Lower lobe of right lung (tissue), 2 donors: ENCODE measurements around the gene LHX3. TPM values are rescaled to one million over a fixed set of nuclear protein-coding genes. Genes with fewer than 3 reads are reported as not detected.

Source experiments
- ATAC-seq, 2 donors: fragments of 200-7000 bp; cut with Tn5 transposase; one replicate each; pipeline ENCODE4 v1.9.1; 2020 to 2022; ENCODE audit warnings: mild to moderate bottlenecking in 2 of 2, moderate library complexity in 2 of 2
- DNase-seq: peaks from one replicate; pipeline ENCODE4 v3.0.0-alpha.2; 2020
- H3K27ac ChIP-seq: fragments of 200-600 bp; one replicate; pipeline ENCODE4 v1.8.0; 2022
- H3K27me3 ChIP-seq: fragments of 200-600 bp; one replicate; pipeline ENCODE4 v1.8.0; 2022; ENCODE audit warnings: low read depth
- H3K36me3 ChIP-seq: fragments of 200-600 bp; one replicate; pipeline ENCODE4 v1.8.0; 2022; ENCODE audit warnings: mild to moderate bottlenecking
- H3K4me1 ChIP-seq: fragments of 200-600 bp; one replicate; pipeline ENCODE4 v1.8.0; 2022
- H3K4me3 ChIP-seq: fragments of 200-600 bp; one replicate; pipeline ENCODE4 v1.8.0; 2022; ENCODE audit warnings: mild to moderate bottlenecking
- H3K9me3 ChIP-seq: fragments of 200-600 bp; one replicate; pipeline ENCODE4 v1.8.0; 2022
- intact Hi-C: fragments of 100-400 bp; cut with DNase I; formaldehyde crosslinking; loops from one replicate; pipeline ENCODE4 v1.11.0; 2022
- long read RNA-seq: library from polyadenylated mRNA; unstranded; transcript quantifications from one replicate; pipeline ENCODE4 v2.0.0, GENCODE V29; 2021
- total RNA-seq: library from RNA; stranded (reverse); fragmentation: NEBNext Ultra II Directional; extraction: Animal tissue kit (Norgen Biotek cat#: 25700); gene quantifications from one replicate; pipeline ENCODE4 v1.2.1, GENCODE V29; 2021
- TF ChIP-seq, protein P1 (sequence below): fragments of 200-600 bp; IDR thresholded peaks from one replicate; pipeline ENCODE4 v1.8.0; 2022; ENCODE audit warnings: antibody characterized with exemption, mild to moderate bottlenecking
- donor health status: DM: no; HTN: yes; CAD: no; lungs with severe emphysema.

The LHX3 gene
- not detected for total RNA-seq
- long read RNA-seq, result 0 reads

DNA sequence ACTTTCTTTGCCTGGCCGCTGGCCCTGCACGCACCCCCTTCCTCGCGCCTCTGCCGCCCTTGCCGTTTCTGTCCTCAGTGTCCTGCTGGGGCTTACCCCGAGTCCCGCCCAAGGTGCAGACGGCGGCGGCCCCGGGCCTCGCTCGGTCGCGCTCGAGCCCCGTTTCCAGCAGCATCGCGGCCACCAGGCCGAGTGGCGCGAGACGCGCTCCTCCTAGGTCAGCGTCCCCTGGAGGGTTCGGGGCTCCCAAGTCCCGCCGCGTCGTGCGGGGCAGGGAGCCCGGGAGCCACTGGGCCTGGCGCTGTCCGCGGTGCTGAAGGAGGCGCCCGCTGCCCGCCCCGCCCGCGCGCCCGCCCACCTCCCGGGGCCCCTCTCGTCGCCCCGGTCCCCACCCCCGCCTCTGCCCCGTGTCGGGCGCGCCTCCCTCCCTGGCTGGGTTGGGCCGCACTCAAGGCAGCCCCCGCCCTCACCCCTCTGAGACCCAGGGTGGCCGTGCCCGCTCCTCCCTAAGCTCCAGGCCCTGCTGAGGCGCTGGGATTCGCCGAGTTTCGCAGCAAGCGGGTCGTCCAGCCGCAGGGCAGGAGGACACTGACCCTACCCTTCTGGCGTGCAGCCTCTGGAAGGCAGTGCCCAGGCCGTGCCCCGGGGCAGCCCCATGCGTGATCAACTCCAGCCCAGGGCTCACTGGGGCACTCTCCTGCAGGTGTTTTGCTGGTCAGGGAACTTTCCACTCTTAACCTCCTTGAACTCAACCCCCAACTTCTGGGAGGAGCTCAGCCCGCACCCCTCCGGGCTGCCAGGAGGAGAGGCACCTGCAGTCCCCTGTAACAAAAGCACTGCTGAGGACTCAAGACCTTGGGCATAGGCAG lies at the start of gene LHX3:
Gene LHX3, minus strand, starts transcription at position 291 of the 869 bp plus-strand sequence. Its CDS starts 116 bp downstream, at position 175.
- Histone ChIP-seq H3K4me3 (no peak within 1 kb of the TSS), H3K9me3 (no peaks in the 10 kb centered on the region), H3K27ac (no peak within 1 kb of the TSS), H3K27me3 (peaks cover 53% of the 10 kb centered on the region), H3K4me1 (no peaks in the 10 kb centered on the region), H3K36me3 (peaks cover 14% of the 10 kb centered on the region)
- TF ChIP-seq, protein P1, sequence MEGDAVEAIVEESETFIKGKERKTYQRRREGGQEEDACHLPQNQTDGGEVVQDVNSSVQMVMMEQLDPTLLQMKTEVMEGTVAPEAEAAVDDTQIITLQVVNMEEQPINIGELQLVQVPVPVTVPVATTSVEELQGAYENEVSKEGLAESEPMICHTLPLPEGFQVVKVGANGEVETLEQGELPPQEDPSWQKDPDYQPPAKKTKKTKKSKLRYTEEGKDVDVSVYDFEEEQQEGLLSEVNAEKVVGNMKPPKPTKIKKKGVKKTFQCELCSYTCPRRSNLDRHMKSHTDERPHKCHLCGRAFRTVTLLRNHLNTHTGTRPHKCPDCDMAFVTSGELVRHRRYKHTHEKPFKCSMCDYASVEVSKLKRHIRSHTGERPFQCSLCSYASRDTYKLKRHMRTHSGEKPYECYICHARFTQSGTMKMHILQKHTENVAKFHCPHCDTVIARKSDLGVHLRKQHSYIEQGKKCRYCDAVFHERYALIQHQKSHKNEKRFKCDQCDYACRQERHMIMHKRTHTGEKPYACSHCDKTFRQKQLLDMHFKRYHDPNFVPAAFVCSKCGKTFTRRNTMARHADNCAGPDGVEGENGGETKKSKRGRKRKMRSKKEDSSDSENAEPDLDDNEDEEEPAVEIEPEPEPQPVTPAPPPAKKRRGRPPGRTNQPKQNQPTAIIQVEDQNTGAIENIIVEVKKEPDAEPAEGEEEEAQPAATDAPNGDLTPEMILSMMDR, result no peak
- DNase-seq (no peak), ATAC-seq (peak; percentile 50 to 57)
- intact Hi-C loops, result no loop called here

DNA sequence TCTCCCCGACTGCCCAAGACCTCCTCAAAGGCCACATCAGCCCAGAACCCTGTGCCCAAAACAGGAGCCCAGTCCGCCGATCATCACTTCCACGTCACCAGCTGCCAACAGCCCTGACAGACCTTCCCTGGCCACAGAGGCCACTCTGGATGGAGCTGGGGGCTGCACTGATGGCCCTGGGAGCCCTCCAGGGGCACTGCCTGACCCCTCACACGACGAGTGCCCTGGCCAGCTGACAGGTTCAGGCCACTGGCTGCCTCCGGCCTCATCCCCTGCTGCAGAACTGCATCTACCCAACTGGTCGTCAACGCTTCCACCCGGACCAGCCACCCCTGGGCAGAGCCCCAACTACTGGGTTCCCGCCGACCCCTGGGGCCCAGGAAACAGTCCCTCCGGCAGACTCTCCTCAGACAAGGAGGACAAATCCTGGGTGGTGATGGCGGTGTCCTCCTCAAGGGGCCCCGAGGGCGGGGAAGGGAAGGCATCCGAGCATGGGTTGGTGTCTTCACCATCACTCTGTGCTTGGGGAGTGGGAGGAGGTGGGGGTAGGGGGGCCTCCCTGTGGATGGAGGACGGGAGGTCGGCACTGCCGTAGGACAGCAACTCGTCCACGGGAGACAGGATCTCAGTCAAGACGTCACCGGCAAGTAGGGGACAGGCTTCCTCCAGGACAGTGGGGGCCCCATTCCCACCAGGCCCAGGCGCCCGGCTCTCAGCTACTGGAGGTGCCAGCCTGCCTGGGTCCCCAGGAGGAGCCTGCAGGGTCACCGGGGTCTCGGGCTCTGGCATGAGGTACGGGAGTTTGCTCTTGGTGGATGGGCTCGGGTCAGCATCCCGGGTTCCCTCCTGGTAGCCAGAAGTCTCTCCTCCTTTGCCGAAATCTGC lies 48.6 kb upstream of the LHX3 start:
- ATAC-seq, result no peak
- Histone ChIP-seq H3K9me3 (no peaks in the 10 kb centered on the region), H3K4me1 (no peaks in the 10 kb centered on the region), H3K27me3 (peaks cover 38% of the 10 kb centered on the region), H3K36me3 (no peaks in the 10 kb centered on the region), H3K27ac (no peak overlapping the region), H3K4me3 (no peak overlapping the region)
- no peak for DNase-seq
- TF ChIP-seq, protein P1, result no peak
- intact Hi-C loops, result no loop called here

DNA sequence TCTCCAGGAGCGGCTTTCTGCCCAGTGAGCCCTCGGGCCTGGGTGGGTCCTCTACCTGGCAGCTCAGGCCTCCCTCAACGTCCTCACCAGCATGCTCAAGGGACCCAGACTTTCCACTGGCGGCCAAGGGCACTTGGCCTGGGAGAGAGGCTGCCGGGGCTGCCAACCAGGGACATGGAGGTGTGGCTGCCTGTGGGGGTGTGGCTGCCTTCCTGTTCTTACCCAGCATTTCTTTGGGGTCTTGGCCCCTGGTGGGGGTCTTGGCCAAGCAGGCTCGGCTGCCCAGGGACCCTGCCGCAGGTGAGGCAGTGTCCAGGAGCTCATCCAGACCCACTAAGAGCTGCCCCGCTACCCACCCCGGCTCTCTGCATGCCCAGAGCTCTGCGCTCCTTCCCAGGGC lies 47.9 kb upstream of the LHX3 start:
- ATAC-seq, result no peak
- Histone ChIP-seq H3K4me3 (no peak overlapping the region), H3K27me3 (peaks cover 35% of the 10 kb centered on the region), H3K9me3 (no peaks in the 10 kb centered on the region), H3K27ac (no peak overlapping the region), H3K4me1 (no peaks in the 10 kb centered on the region), H3K36me3 (no peaks in the 10 kb centered on the region)
- no peak for DNase-seq
- TF ChIP-seq, protein P1, result no peak
- intact Hi-C loops, result no loop called here

DNA sequence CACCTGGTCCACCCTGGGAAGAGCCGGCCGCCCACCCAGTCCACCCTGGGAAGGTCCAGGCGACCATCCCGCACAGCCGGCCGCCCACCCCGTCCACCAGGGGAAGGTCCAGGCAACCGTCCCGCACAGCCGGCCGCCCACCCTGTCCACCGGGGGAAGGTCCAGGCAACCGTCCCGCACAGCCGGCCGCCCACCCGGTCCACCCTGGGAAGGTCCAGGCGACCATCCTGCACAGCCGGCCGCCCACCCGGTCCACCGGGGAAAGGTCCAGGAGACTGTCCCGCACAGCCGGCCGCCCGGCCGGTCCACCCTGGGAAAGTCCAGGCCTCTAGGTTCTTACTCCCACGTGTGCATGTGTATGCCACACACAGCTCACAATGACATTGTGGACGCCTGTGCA lies 47.4 kb upstream of the LHX3 start:
- Histone ChIP-seq H3K27ac (no peak overlapping the region), H3K4me1 (no peaks in the 10 kb centered on the region), H3K36me3 (no peaks in the 10 kb centered on the region), H3K4me3 (no peak overlapping the region), H3K9me3 (no peaks in the 10 kb centered on the region), H3K27me3 (peaks cover 31% of the 10 kb centered on the region)
- DNase-seq (no peak), ATAC-seq (no peak)
- intact Hi-C loops, result no loop called here
- TF ChIP-seq, protein P1, result no peak

DNA sequence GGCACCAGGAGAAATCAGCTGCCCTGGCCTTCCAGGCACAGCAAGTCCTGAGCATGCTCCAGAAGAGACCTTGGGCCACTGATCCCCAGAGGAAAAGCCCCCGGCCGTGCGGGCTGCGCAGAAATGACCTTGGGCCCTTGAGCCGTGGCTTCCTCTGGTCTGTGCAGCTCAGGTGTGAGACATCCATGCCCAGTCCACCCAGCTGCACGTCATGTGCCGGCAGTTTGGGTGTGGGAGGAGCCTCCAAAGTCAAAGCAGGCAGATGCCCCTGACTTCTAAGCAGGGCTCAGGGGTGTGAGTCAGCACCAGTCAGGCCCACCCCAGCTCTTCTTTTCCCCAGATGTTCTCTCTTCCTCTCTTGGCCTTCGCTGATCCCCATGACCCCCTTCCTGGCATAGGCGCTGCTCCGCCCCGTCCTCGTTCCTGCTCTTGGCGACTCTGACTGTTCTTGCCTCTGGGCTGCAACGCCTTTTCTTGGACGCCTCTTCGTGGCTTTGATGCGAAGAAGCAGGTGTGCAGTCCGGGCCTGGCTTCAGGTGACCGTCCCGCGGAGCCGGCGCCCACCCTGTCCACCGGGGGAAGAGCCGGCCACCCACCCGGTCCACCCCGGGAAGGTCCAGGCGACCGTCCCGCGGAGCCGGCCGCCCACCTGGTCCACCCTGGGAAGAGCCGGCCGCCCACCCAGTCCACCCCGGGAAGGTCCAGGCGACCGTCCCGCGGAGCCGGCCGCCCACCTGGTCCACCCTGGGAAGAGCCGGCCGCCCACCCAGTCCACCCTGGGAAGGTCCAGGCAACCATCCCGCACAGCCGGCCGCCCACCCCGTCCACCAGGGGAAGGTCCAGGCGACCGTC lies 46.6 kb upstream of the LHX3 start:
- TF ChIP-seq, protein P1, result no peak
- H3K4me1 ChIP-seq, result no peaks in the 10 kb centered on the region
- intact Hi-C loops, result no loop called here
- no peak for DNase-seq
- no peaks in the 10 kb centered on the region for H3K9me3 ChIP-seq
- no peak overlapping the region for H3K27ac ChIP-seq
- H3K4me3 ChIP-seq, result no peak overlapping the region
- H3K27me3 ChIP-seq, result peaks cover 31% of the 10 kb centered on the region
- ATAC-seq, result no peak
- H3K36me3 ChIP-seq, result no peaks in the 10 kb centered on the region
